KG1 (cell line): Measurements from ENCODE around the gene TBC1D22A.

Source experiments
- DNase-seq: peaks from one replicate; lab custom pipeline; 2025; lab: John Stamatoyannopoulos, UW

TBC1D22A gene

GRCh38 chr22:46995501-46996360 lies 233.3 kb downstream of the TBC1D22A start:
- no peak for DNase-seq

DNA sequence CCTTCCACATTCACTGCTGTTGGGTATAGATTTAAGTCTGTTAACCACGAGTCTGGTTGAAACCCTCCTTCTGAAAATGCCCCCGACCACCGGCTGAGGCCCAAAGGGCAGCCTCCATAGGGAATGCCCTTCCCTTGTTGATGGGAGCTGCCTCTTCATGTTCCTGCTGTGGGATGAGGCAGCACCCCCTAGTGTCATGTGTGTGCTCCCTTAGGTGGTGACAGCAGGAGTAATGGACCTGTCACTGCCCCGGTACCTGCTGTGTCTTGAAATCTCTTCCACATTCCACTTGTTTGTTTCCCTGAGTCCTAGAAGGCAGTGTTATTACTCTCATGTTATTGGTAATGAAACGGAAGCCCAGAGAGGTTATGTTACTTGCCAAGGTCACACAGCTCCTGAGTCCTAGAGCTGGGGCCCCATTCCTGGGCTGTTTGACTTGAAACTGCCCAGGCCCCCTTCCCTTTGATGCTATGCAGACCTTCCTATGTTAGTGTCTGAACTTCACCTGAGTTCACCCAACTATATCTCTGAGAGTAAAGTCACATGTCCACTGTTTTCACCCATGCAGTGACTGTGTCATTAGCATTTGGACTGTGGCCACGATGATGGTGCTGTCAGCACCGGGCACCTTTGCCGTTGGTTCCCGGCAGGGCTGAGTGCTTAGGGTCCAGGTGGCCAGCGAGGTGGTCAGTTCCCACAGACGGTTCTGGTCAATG lies 234.3 kb downstream of the TBC1D22A start:
- no peak for DNase-seq

DNA sequence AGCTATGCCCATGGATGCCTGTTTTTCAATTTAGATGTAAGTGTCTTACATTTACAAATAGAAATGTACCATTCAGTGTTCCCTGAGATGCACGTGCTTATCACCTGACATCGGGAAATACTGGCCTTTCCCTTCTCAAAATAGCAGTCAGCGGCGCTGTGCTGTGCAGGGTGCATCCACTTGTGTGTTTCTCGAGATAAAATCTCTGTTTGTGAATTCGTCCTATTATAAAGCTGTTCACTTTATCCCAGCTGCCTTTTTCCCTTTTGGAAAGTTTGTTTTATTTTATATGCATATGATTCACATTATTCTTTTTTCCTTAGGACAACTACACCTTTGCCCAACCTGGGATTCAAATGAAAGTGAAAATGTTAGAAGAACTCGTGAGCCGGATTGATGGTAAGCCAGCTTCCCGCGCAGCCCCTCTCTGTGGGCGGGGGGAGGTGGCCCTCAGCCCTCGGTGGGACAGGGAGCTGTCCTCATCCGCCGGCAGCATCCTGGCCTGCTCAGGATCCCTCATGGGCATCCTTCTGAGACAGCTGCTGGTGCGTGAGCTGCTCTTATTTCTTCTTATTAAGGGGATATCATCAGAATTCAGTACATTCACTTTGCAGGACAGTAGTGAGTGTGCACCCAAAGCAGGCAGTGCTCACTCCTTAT lies 235.0 kb downstream of the TBC1D22A start:
- DNase-seq, result no peak

- DNase-seq, result no peak
Measured at GRCh38 chr22:46998331-46998730, 235.9 kb downstream of the TBC1D22A start.

GRCh38 chr22:47000256-47000655 lies 237.8 kb downstream of the TBC1D22A start:
- DNase-seq, result no peak

DNA sequence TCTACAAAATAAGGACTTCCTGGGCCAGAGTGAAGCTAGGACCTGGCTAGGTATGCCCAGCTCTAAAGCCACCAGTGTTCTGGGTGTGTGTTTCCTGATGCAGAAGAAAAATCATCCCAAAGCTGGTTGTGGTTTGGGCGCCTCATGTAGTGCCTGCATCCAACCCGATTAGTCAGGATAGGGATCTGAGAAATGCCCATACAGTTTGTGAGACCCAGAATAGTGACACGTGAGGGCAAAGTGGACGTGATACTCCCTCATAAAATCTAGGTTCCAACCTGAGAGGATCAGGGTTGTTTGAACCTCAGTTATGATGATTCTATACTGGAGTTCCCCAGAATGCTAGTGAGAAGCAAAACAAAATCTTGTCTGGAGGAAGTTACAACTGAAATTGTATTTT lies 238.4 kb downstream of the TBC1D22A start:
- DNase-seq, result no peak

DNA sequence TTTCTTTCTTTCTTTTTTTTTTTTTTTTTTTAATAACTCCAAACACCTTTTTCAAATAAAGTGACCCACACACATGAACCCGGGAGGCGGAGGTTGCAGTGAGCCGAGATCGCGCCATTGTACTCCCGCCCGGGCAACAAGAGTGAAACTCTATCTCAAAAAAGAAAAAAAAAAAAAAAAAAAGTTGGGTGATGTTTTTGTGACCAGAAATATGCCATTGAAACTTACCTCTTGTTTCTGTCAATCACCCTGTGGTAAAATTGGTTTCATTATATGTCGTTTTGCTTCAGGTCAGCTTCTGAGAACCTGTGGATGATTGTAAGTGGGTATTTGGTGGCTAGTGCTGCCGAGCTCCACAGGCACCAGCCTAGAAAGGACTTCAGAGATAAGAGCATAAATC lies 238.8 kb downstream of the TBC1D22A start:
- DNase-seq, result no peak

DNA sequence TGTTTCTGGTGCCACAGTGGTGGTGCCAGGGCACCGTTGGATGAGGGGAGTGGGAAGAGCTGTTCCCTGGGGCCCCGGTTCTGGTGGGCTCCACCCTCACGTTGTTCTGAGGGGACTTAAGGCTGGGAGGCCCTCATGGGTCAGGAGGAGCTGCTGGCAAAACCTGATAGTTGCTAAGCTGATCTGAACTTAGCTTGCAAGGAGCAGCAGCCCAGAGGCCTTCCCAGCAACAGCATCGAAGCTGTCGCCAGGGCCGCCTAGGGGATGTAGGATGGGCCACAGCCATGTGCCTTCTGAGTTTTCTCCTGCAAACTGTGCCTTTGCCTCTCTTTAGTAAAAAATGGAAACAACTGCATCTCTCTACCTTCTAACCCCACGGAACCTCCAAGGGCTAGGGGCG lies 240.2 kb downstream of the TBC1D22A start:
- no peak for DNase-seq

DNA sequence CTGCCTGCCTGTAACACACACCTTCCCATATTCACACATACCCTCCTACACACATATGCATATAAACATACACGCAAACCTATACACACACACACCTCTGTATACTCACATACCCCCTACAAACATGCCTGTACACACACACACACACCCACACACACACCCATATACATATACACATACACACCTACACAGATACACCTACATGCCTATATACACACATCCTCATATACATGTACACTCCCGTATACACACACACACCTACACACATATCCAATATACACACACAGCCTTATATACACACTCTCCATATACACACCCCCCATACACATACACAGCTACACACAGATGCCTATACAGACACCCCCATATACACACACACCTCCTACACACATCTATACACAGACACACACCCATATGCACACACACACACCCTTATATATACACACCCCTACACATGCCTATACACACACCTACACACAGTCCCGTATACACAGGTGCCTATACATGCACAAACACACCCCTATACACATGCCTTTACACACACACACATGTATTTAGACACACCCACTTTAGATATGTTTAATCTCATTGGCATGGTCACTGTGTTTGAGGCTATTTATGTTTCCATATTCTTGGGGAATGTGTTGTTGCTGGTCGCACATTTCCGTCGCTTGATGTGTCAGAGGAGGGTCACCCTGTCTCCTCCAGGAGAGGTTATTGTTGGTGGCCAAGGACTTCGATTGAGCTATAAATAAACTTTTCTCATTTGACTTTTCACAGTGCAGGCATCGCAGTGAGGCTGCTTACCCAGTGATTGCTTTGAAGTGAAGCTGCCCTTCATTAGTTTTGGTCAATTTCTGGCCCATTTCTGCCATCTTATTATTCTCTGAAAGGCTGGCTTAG lies 243.3 kb downstream of the TBC1D22A start:
- DNase-seq, result no peak

- no peak for DNase-seq
Measured at GRCh38 chr22:47006433-47006832, 244.0 kb downstream of the TBC1D22A start.

DNA sequence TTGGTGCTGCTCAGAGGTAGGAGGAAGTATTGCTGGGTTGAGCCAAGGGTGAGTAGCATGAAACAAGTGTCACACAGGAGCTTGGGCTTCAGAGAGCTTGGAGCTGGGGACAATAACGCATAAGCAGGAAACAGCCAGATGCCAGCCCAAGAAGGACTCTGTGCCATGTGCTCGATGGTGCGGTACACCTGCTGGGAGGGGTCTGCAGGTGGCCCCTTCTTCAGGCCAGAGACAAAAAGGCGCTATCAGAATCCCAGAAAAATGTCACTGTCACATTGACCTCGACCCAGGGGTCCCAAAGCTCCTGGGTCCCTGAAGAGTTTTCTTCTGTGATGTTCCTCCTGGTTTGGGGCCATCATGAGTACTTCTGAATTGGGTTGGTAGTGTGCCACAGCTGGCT lies 244.4 kb downstream of the TBC1D22A start:
- DNase-seq, result no peak

GRCh38 chr22:47007496-47007895 lies 245.0 kb downstream of the TBC1D22A start:
- no peak for DNase-seq

DNA sequence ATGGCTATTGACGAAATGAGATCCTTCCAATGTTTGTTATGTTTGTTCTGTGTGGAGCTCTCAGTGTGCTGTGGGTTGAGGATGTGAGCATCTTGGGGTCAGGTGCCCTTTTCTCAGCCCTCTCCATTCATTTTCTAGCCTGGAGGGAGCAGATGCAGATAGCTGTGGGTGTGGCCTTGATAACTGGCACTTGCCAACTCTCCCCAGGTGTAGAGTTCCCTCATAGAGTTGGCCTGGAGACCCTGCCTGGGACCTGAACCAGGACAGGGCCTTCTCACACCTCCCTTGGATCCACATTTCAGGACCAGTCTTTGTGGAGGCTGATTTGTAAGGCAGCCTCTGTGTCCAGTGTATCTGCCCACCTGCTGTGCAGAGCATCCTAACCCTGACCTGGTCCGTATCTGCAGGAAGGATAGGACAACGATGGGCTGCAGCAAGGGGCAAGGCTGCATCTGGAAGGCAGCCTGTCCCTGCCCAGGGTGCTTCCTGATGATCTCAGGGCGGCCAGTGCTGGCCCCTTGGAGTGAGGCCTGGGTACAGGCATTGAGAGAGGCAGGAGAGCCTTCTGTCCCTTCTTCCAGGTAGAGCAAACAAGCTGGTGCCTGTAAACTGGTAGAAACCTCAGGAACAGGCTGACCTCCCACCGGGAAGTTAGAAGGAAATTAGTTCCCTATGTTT lies 245.9 kb downstream of the TBC1D22A start:
- no peak for DNase-seq

DNA sequence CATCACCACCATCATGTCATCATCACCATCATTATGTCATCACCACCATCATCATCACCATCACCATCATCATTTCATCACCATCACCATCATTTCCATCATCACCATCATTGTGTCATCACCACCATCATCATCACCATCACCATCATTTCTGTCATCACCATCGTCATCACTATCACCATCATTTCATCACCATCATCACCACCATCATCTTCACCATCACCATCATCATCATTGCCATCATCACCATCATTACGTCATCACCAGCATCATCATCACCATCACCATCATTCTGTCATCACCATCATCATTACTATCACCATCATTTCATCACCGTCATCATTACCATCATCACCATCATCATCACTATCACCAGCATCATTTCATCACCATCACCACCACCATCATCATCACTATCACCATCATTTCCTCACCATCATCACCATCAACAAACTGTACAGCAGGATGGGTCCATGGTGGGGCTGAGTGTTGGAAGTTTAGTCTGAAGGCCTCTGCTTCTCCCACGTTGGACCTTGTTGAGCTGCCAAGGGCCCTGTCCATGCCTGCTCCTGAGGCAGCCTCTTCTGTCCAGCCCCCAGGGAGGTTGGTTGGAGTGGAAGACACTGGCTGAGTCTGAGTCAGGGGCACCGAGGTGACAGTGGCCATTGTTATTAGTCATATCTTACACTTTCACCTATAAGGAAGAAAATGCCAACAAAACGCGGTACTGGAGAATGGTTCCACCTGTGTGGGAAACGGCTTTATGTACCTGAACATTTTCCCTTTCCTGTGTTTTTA lies 247.1 kb downstream of the TBC1D22A start:
- DNase-seq, result no peak

GRCh38 chr22:47010211-47010610 lies 247.8 kb downstream of the TBC1D22A start:
- no peak for DNase-seq

DNA sequence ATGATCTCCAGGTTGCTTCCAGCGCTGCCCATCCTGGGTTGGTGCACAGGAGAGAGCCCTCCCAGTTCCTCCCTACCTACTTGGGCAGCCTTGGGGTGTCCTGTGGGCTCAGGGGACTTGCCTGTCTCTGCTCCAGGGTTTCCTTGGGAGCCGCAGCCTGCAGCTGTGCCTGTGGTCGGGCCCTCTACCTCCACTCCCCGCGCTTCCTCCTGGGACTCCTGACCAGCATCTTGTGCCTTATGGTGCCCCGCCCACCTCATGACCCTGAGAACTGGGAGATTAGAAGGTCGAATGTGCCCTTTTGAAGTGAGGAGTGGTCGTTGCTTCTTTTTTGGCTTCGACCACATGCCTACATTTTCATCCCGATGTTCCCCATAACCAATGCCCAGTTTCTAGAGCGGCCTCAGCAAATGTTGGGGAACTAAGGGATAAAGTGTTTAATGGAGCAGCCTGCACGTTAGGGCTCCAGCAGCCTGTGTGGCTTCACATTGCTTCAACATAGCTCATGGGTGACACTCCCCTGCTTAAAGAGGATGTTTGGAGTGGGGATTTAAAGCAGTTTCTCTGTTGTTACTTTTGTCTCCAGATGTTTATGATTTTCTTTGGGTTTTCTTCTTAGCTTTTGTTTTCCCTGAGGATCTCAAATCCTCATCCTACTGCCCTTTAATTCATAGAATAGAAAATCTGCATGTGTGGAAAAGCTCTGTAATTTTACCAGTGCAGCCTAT lies 248.8 kb downstream of the TBC1D22A start:
- DNase-seq, result no peak

- DNase-seq, result no peak
Measured at GRCh38 chr22:47011859-47012258, 249.4 kb downstream of the TBC1D22A start.

- DNase-seq, result no peak
Measured at GRCh38 chr22:47012589-47013370, 250.3 kb downstream of the TBC1D22A start.
